ENCODE measurements around the gene PODNL1.

The PODNL1 gene

GRCh38 chr19:13884726-13885591 lies 53.3 kb downstream of the PODNL1 start:
- H3K4me3 ChIP-seq (replicated peaks; ENCODE audit: low read depth, low read length), result no peak overlapping the region
- TF ChIP-seq, protein P1, sequence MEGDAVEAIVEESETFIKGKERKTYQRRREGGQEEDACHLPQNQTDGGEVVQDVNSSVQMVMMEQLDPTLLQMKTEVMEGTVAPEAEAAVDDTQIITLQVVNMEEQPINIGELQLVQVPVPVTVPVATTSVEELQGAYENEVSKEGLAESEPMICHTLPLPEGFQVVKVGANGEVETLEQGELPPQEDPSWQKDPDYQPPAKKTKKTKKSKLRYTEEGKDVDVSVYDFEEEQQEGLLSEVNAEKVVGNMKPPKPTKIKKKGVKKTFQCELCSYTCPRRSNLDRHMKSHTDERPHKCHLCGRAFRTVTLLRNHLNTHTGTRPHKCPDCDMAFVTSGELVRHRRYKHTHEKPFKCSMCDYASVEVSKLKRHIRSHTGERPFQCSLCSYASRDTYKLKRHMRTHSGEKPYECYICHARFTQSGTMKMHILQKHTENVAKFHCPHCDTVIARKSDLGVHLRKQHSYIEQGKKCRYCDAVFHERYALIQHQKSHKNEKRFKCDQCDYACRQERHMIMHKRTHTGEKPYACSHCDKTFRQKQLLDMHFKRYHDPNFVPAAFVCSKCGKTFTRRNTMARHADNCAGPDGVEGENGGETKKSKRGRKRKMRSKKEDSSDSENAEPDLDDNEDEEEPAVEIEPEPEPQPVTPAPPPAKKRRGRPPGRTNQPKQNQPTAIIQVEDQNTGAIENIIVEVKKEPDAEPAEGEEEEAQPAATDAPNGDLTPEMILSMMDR (IDR thresholded peaks at IDR 0.05; ENCODE audit: low read depth, low read length, missing control alignments), result no peak
- DNase-seq (ENCODE audit: extremely low read depth, low read depth), result no peak

DNA sequence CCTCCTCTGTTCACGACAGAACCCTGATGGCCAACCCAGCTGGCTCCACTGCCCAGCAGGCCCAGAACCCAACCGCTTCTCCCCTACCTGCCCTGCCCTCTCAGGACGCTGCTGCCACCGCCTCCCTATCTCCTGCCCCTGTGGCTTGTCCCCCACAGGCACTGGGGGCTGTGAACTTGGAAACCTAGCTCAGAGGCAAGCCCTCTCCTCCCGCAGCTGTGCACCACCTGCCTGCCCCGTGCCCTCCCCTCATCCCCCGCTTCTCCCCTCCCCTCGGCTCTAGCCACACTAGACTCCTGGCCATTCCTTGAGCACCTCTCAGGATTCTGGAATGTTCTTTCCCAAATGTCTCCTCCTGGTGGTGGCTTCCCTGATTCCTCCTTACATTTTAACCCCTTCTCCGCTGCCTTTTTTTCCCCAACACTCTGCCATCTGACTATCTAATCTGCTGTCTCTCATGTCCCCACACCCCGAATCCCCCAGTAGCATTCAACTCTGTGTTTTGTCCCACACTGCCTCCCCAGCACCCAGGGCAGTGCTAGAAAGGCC lies 54.6 kb downstream of the PODNL1 start:
- TF ChIP-seq, protein P1 (IDR thresholded peaks at IDR 0.05; ENCODE audit: low read depth, low read length, missing control alignments), result peak; percentile 25
- no peak overlapping the region for H3K4me3 ChIP-seq (replicated peaks; ENCODE audit: low read depth, low read length)
- no peak for DNase-seq (ENCODE audit: extremely low read depth, low read depth)

GRCh38 chr19:13882836-13883235 lies 55.4 kb downstream of the PODNL1 start:
- no peak for DNase-seq (ENCODE audit: extremely low read depth, low read depth)
- no peak overlapping the region for H3K4me3 ChIP-seq (replicated peaks; ENCODE audit: low read depth, low read length)
- TF ChIP-seq, protein P1 (IDR thresholded peaks at IDR 0.05; ENCODE audit: low read depth, low read length, missing control alignments), result no peak

DNA sequence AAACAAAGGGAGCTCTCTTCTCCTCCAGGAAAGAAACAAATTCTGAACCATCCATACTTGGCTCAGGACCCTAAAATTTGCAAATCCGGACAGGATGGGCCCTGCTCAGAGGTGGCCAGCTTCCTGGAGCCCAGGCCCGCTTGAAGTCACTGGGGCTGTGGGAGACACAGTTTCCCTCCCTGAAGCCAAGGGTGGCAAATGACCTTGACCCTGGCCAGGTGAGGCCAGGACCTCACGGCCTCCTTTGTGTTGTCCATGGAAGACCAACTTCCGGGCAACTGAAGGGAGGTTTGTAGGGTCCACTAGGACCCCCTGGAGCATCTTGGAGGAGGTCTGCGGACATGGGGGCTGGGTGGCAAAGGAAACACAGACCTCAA lies 55.8 kb downstream of the PODNL1 start:
- H3K4me3 ChIP-seq (replicated peaks; ENCODE audit: low read depth, low read length), result no peak overlapping the region
- TF ChIP-seq, protein P1 (IDR thresholded peaks at IDR 0.05; ENCODE audit: low read depth, low read length, missing control alignments), result no peak
- no peak for DNase-seq (ENCODE audit: extremely low read depth, low read depth)

DNA sequence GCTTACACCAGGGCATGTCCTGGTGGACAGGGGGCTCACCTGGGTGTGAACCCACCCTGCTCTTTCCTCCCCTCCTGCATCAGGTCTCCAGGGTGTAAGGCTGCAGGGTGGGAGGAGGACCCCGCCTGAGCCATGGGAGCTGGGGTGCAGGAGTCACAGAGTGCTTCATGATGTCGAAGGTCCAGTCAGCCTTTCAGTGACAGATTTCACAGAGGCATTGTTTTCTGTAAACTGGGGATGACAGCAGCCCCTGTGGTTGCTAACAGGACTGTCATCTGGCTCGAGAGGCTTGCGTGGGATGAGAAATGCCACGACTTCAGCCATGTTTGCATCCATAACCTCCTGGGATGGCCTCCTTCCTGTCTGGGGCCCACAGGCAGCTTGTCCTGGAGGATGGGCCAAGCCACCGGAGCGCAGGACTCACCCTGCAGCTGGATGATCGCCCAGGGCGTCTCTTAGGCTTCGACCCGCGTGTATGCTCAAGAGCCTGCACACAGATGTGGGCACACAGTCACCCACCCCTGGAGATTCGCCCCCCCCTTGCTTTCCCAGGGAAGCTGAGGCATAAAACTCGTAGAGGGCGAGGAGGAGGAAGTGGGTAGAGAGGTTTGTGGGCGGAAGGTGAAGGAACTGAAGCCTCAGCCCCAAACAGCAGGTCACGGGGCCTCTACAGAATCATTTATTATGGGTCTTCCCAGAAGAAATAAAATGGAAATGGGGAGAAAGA lies 56.4 kb downstream of the PODNL1 start:
- DNase-seq (ENCODE audit: extremely low read depth, low read depth), result no peak
- TF ChIP-seq, protein P1 (IDR thresholded peaks at IDR 0.05; ENCODE audit: low read depth, low read length, missing control alignments), result no peak
- H3K4me3 ChIP-seq (replicated peaks; ENCODE audit: low read depth, low read length), result no peak overlapping the region

DNA sequence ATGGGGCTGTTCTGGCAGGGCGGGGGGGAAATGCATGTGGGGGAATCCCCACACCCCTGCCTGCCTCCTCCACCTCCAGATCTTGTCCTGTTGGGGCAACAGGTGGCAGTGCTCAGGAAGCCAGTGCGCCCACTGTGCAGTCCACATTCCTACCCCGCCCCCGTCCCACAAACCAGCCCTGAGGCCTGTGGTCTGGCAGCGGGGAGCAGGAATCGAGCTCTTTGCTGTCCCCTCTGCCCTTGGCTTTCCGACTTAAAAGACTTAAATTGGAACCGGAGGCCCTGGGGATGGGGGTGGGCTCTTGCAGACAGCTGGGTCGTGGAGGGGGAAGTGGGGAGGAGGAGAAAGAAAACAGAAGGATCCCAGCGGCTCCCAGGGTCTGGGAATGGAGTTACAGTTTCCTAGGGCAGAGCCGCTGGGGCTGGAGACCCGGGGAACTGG lies 56.9 kb downstream of the PODNL1 start:
- no peak for DNase-seq (ENCODE audit: extremely low read depth, low read depth)
- TF ChIP-seq, protein P1 (IDR thresholded peaks at IDR 0.05; ENCODE audit: low read depth, low read length, missing control alignments), result no peak
- no peak overlapping the region for H3K4me3 ChIP-seq (replicated peaks; ENCODE audit: low read depth, low read length)
